Subcutaneous adipose tissue (tissue), 4 donors: ENCODE results near the gene RFTN1. TPM values are rescaled to one million over a fixed set of nuclear protein-coding genes. Genes with fewer than 3 reads are reported as not detected.

Experiments used
- total RNA-seq, 4 donors: library from RNA; depleted of rRNA; stranded (reverse); fragments of >200 nt; gene quantifications; one replicate each; pipeline ENCODE4 v1.1.0, GENCODE V29; 2016
- TF ChIP-seq, protein P1 (sequence below): fragments of 450-650 bp; IDR thresholded peaks from one replicate; pipeline ENCODE4 v1.5.1; 2016; ENCODE audit warnings: low read depth, mild to moderate bottlenecking, control low read depth, antibody characterized with exemption, moderate library complexity

RFTN1 gene
- total RNA-seq, 4 donors from 2014 or later = 58.1 to 116 (median 97.4) TPM

GRCh38 chr3:16317561-16317945 lies 195.9 kb downstream of the RFTN1 start:
- TF ChIP-seq, protein P1, sequence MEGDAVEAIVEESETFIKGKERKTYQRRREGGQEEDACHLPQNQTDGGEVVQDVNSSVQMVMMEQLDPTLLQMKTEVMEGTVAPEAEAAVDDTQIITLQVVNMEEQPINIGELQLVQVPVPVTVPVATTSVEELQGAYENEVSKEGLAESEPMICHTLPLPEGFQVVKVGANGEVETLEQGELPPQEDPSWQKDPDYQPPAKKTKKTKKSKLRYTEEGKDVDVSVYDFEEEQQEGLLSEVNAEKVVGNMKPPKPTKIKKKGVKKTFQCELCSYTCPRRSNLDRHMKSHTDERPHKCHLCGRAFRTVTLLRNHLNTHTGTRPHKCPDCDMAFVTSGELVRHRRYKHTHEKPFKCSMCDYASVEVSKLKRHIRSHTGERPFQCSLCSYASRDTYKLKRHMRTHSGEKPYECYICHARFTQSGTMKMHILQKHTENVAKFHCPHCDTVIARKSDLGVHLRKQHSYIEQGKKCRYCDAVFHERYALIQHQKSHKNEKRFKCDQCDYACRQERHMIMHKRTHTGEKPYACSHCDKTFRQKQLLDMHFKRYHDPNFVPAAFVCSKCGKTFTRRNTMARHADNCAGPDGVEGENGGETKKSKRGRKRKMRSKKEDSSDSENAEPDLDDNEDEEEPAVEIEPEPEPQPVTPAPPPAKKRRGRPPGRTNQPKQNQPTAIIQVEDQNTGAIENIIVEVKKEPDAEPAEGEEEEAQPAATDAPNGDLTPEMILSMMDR = no peak

GRCh38 chr3:16316847-16317560 lies 196.5 kb downstream of the RFTN1 start:
- TF ChIP-seq, protein P1 = no peak

GRCh38 chr3:16316396-16316795 lies 197.1 kb downstream of the RFTN1 start:
- TF ChIP-seq, protein P1 = no peak

DNA sequence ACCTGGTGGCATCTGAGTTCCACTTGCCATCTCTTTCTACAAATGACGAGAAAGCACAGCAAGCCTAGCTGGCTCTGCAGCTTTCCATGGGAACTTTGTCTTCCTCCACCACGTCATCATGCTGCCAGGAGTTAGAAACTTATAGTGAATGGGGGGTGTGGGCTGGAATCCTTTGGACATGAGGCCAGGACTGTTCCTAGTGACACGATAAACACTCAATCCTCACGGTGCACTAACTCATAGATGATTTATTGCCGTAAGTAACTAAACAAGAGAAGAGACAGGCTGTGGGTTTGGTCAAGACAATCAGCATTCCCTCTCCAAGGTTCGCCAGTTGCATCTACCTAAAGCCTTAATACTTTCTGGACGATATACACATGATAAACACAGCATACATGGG lies 197.9 kb downstream of the RFTN1 start:
- TF ChIP-seq, protein P1 = no peak

GRCh38 chr3:16313886-16314645 lies 199.4 kb downstream of the RFTN1 start:
- TF ChIP-seq, protein P1 = no peak

- TF ChIP-seq, protein P1 = no peak
Observed at GRCh38 chr3:16311960-16312451, 201.5 kb downstream of the RFTN1 start.

GRCh38 chr3:16309558-16309957 lies 203.9 kb downstream of the RFTN1 start:
- TF ChIP-seq, protein P1 = no peak
